Measurements from ENCODE around the gene PODXL2.

PODXL2 gene

GRCh38 chr3:127660621-127661251 is 31.8 kb downstream of the PODXL2 start:
- DNase-seq = no peak

DNA sequence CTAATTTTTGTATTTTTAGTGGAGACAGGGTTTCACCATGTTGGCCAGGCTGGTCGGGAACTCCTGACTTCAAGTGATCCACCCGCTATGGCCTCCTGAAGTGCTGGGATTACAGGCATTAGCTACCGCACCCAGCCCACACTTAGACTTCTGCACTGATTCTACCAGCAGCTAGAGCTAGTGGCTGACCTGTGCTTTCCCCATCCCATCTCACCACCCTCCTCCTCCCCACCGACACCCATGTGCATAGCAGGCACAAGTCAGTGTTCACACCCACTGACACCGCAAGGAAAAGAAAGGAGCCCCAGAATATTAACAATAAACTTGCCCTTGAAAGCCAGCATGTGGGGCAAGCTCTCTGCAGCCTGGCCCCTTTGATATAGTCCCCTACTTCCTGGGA is 32.6 kb downstream of the PODXL2 start:
- DNase-seq = no peak

DNA sequence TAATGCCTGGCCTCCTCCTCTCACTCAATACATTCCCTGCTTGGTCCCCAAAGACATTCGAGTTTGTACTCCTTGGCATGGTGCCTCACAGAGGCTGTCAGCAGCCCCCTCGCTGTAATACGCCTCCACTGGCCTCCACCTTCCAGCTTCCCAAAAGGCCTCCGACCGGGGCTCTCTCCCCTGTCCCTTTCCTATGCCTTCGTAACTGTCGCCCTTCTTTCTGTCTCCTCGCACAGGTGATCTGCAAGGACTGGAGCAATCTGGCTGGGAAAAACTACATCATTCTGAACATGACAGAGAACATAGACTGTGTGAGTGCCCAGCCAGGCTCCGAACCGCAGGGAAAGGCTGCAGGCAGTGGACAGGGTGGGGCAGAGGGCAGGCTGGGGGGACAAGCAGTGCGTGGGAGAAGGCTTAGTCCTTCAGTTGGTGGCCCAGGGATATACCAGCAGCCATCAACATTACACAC is 33.0 kb downstream of the PODXL2 start:
- DNase-seq = no peak

DNA sequence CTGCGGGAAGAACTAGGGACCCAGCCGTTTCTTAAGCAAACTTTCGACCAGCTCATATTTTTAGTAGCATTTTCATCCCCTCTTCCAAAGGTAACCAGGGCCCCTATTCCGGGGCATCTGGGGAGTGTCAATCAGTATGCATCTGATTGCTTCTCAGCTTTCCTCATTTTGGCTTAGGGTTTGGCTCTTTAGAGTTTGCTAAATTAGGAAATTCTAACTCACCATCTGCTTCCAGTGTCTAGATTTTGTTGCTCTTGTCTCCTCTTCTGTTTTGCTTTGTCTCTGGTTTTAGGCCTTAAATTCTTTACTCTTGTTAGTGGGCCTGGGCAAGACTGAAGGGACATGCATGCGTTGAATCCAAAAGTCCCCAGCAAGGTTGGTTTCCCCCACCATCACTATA is 34.2 kb downstream of the PODXL2 start:
- DNase-seq = no peak

DNA sequence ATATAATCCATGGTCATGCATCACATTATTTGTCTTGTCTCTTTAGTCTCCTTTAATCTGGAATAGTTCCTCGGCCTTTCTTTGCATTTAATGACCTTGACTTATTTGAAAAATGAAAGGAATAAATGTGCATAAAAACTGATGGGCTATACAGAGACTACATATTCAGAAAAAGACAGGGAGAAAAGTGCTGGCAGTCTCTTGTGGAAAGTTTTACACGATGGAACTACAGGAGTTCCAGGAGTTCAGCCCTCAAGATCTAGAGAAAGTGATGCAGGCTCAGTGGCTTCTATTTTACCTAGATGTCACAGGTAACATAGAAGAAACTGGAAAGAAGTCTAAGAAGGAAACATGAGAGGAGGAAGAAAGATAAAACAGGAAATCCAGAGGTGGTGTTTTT is 36.2 kb downstream of the PODXL2 start:
- no peak for DNase-seq

- no peak for DNase-seq
Observed at GRCh38 chr3:127665586-127665985, 36.6 kb downstream of the PODXL2 start.

- DNase-seq = no peak
Observed at GRCh38 chr3:127666676-127667075, 37.7 kb downstream of the PODXL2 start.

- no peak for DNase-seq
Observed at GRCh38 chr3:127667119-127667681, 38.2 kb downstream of the PODXL2 start.

DNA sequence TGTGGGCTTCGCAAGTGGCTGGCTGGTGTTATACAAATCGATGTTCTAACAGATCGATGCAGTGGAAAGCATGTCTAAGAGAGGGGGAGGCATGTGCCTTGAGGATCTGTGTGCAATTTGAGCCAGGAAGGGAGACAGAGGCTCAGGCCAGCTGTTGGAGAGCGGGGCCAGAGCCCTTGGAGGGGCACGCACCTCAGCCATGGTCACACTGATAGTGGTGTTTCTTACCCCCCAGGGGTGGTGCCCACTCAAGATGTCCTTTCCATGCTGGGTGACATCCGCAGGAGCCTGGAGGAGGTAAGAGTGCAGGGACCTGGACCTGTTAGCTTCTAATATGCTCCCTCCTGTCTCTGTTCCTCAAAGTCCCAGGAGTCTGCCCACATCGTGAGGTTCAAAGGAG is 39.9 kb downstream of the PODXL2 start:
- no peak for DNase-seq

- no peak for DNase-seq
Observed at GRCh38 chr3:127669541-127670228, 40.7 kb downstream of the PODXL2 start.

GRCh38 chr3:127670229-127670559 is 41.2 kb downstream of the PODXL2 start:
- DNase-seq = no peak

DNA sequence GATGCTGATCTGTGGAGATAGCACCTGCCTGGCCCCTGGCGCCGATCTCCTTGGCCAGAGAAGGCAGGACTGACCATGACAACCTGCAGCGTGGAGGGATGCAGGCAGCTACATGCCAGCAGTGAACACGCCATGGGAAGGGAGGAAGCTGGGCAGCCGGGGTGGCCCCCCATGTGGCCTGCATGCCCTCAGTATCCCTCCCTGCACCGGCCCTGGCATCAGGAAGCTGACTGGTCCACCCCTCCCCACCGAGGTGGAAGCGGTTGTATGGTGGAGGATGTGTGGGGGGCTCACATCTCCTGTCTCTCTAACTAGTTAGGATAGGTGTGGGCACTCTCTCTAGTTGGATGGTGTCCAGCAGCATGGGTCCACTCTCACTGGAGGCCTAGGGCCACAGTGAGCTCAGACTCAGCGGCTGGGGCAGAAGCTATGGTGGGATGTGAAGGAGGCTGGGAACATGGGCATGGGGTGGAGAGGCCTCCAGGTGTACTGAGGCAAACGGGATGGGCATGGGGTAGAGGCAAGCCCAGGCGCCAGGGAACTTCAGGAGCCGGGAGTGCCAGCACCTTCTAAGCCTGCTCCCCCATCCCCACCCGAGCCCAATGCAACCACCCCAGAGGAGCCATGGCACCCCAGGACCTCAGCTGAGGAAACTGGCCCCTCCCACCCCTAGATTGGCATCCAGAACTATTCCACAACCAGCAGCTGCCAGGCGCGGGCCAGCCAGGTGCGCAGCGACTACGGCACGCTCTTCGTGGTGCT is 42.0 kb downstream of the PODXL2 start:
- no peak for DNase-seq

DNA sequence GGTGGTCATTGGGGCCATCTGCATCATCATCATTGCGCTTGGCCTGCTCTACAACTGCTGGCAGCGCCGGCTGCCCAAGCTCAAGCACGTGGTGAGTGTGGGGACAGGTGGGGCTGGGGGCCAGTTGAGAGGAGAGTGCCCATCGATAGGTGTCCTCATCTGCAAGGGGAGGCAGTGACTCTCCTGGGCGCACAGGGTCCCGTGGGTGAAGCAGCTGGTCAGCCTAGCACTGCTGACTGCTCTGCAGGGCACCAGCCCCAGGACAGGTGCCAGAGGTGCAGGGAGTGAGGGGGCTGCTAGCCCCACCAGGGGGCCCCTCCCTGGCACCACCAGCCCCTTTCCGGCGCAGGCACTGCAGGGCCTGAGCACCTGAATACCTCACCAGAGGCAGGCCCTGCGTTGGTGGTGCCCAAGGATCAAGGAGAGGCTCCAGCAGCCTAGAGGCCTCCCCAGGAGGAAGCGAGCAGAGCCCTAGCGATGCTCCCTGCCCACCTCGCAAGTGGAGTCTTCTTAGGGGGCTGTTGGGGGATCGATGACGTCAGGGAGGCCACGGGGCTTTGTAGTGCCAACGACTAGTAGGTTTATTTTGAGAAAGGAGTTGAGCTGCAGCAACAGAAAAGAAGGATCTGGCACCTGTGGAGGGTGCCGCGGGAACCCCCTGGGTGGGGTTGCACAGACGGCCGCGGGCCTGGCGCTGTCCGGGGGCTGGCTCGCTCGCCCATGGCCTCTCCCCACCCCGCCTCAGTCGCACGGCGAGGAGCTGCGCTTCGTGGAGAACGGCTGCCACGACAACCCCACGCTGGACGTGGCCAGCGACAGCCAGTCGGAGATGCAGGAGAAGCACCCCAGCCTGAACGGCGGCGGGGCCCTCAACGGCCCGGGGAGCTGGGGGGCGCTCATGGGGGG is 42.8 kb downstream of the PODXL2 start:
- no peak for DNase-seq

- peak; percentile 60 to 73 for DNase-seq
Observed at GRCh38 chr3:127672429-127673190, 43.6 kb downstream of the PODXL2 start, which contains the start of gene ABTB1. Gene ABTB1, plus strand, starts transcription at chr3:127672952. Its CDS starts 74 bp downstream, at chr3:127673026.

- peak in 1 of 2 experiments; percentile 41 for DNase-seq
Observed at GRCh38 chr3:127673191-127674100, 44.5 kb downstream of the PODXL2 start.

- no peak for DNase-seq
Observed at GRCh38 chr3:127674101-127674721, 45.2 kb downstream of the PODXL2 start.

GRCh38 chr3:127674790-127675189 is 45.8 kb downstream of the PODXL2 start:
- no peak for DNase-seq

- no peak for DNase-seq
Observed at GRCh38 chr3:127675651-127676391, 46.8 kb downstream of the PODXL2 start.

GRCh38 chr3:127676456-127676855 is 47.5 kb downstream of the PODXL2 start:
- DNase-seq = no peak
